ENCODE data around the gene KPNA3. TPM values are rescaled to one million over a fixed set of nuclear protein-coding genes. Genes with fewer than 3 reads are reported as not detected.
A peak's percentile ranks its signal among the peaks of the same experiment; 100 is the strongest.

Gene KPNA3, protein sequence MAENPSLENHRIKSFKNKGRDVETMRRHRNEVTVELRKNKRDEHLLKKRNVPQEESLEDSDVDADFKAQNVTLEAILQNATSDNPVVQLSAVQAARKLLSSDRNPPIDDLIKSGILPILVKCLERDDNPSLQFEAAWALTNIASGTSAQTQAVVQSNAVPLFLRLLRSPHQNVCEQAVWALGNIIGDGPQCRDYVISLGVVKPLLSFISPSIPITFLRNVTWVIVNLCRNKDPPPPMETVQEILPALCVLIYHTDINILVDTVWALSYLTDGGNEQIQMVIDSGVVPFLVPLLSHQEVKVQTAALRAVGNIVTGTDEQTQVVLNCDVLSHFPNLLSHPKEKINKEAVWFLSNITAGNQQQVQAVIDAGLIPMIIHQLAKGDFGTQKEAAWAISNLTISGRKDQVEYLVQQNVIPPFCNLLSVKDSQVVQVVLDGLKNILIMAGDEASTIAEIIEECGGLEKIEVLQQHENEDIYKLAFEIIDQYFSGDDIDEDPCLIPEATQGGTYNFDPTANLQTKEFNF
- total RNA-seq, result 27.5 and 37.0 TPM in 2 replicates
- polyA plus RNA-seq, result 68.3 and 73.8 TPM in 2 replicates
- 40.6 and 44.9 TPM in 2 replicates for polyA plus RNA-seq (2012)
- polyA minus RNA-seq (ENCODE audit: low replicate concordance), result 24.5 and 36.5 TPM in 2 replicates

- H3K36me3 ChIP-seq (ENCODE audit: control insufficient read depth, insufficient read depth, low read length), result no peaks in the 10 kb centered on the region
- H4K20me1 ChIP-seq (ENCODE audit: control insufficient read depth, extremely low read depth, insufficient read depth, low read length), result no peaks in the 10 kb centered on the region
- H3K79me2 ChIP-seq (ENCODE audit: control insufficient read depth, insufficient read depth, low read length), result peaks cover 42% of the 10 kb centered on the region
- peak within 1 kb of the TSS; percentile 94 for H2AFZ ChIP-seq (ENCODE audit: low read length)
- H3K27me3 ChIP-seq (ENCODE audit: control insufficient read depth, insufficient read depth, low read length), result no peaks in the 10 kb centered on the region
- TF ChIP-seq, protein P1, sequence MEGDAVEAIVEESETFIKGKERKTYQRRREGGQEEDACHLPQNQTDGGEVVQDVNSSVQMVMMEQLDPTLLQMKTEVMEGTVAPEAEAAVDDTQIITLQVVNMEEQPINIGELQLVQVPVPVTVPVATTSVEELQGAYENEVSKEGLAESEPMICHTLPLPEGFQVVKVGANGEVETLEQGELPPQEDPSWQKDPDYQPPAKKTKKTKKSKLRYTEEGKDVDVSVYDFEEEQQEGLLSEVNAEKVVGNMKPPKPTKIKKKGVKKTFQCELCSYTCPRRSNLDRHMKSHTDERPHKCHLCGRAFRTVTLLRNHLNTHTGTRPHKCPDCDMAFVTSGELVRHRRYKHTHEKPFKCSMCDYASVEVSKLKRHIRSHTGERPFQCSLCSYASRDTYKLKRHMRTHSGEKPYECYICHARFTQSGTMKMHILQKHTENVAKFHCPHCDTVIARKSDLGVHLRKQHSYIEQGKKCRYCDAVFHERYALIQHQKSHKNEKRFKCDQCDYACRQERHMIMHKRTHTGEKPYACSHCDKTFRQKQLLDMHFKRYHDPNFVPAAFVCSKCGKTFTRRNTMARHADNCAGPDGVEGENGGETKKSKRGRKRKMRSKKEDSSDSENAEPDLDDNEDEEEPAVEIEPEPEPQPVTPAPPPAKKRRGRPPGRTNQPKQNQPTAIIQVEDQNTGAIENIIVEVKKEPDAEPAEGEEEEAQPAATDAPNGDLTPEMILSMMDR (conservative IDR thresholded peaks at IDR 0.05 in 1 of 2, IDR thresholded peaks at IDR 0.05 in 1 of 2; ENCODE audit: low read depth in 1 of 2, low read length in 2 of 2), result no peak
- TF ChIP-seq EZH2 (IDR thresholded peaks at IDR 0.05; ENCODE audit: low read length, missing control alignments), result no peak
- DNase-seq (ENCODE audit: low read depth in 2 of 2), result peak; percentile 96 to 97
- peak within 1 kb of the TSS; percentile 89 for H3K4me2 ChIP-seq (ENCODE audit: extremely low read depth, insufficient read depth, low read length)
- peak within 1 kb of the TSS; percentile 92 for H3K9ac ChIP-seq (ENCODE audit: insufficient read depth, low read length)
- H3K9me3 ChIP-seq (ENCODE audit: control insufficient read depth, insufficient read depth, low read depth, low read length), result no peaks in the 10 kb centered on the region
- H3K4me3 ChIP-seq (replicated peaks in 1 of 4; ENCODE audit: control extremely low read depth in 1 of 4, insufficient read depth in 1 of 4, low read depth in 3 of 4, low read length in 4 of 4), result peak within 1 kb of the TSS; percentile 47 to 98 (median 78)
- peak within 1 kb of the TSS; percentile 88 for H3K27ac ChIP-seq (ENCODE audit: insufficient read depth, low read length)
- H3K4me1 ChIP-seq (ENCODE audit: control insufficient read depth, extremely low read depth, insufficient read depth, low read length), result peaks cover 4% of the 10 kb centered on the region
Measured at GRCh38 chr13:49792550-49793324, at the start of gene KPNA3. KPNA3 (minus strand) TSS chr13:49792682; CDS start chr13:49792506, 176 bp downstream.

DNA sequence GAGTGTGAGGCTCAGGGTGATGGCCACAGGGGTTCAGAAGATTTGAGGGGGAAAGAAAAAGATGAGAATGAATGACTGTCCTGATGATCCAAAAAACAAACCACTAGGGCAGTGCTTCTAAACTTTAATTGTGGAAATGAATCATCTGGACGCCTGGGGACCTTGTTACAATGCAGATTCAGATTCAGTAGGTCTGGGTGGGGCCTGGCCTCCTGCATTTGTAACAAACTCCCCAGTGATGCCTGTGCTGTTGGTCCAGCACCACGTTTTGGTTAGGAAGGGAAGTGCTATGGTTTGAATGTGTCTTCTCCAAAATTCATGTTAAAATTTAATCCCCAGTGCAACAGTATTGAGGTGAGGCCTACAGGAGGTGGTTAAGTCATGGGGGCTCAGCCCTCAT lies 49.5 kb upstream of the KPNA3 start:
- no peaks in the 10 kb centered on the region for H3K9me3 ChIP-seq (ENCODE audit: control insufficient read depth, insufficient read depth, low read depth, low read length)
- H3K27ac ChIP-seq (ENCODE audit: insufficient read depth, low read length), result no peak overlapping the region
- DNase-seq (ENCODE audit: low read depth in 2 of 2), result no peak
- no peak overlapping the region for H3K4me2 ChIP-seq (ENCODE audit: extremely low read depth, insufficient read depth, low read length)
- no peaks in the 10 kb centered on the region for H3K36me3 ChIP-seq (ENCODE audit: control insufficient read depth, insufficient read depth, low read length)
- no peaks in the 10 kb centered on the region for H4K20me1 ChIP-seq (ENCODE audit: control insufficient read depth, extremely low read depth, insufficient read depth, low read length)
- H3K4me3 ChIP-seq (replicated peaks in 1 of 4; ENCODE audit: control extremely low read depth in 1 of 4, insufficient read depth in 1 of 4, low read depth in 3 of 4, low read length in 4 of 4), result no peak overlapping the region
- TF ChIP-seq, protein P1 (conservative IDR thresholded peaks at IDR 0.05 in 1 of 2, IDR thresholded peaks at IDR 0.05 in 1 of 2; ENCODE audit: low read depth in 1 of 2, low read length in 2 of 2), result no peak
- TF ChIP-seq EZH2 (IDR thresholded peaks at IDR 0.05; ENCODE audit: low read length, missing control alignments), result no peak
- H3K9ac ChIP-seq (ENCODE audit: insufficient read depth, low read length), result no peak overlapping the region
- no peaks in the 10 kb centered on the region for H3K27me3 ChIP-seq (ENCODE audit: control insufficient read depth, insufficient read depth, low read length)
- H2AFZ ChIP-seq (ENCODE audit: low read length), result no peak overlapping the region
- H3K4me1 ChIP-seq (ENCODE audit: control insufficient read depth, extremely low read depth, insufficient read depth, low read length), result no peaks in the 10 kb centered on the region
- H3K79me2 ChIP-seq (ENCODE audit: control insufficient read depth, insufficient read depth, low read length), result no peaks in the 10 kb centered on the region

GRCh38 chr13:49840675-49841074 lies 48.2 kb upstream of the KPNA3 start:
- Histone ChIP-seq H3K27ac (ENCODE audit: insufficient read depth, low read length) (no peak overlapping the region), H3K9me3 (ENCODE audit: control insufficient read depth, insufficient read depth, low read depth, low read length) (no peaks in the 10 kb centered on the region), H3K4me1 (ENCODE audit: control insufficient read depth, extremely low read depth, insufficient read depth, low read length) (no peaks in the 10 kb centered on the region), H3K4me3 (replicated peaks in 1 of 4; ENCODE audit: control extremely low read depth in 1 of 4, insufficient read depth in 1 of 4, low read depth in 3 of 4, low read length in 4 of 4) (no peak overlapping the region), H3K4me2 (ENCODE audit: extremely low read depth, insufficient read depth, low read length) (no peak overlapping the region), H3K79me2 (ENCODE audit: control insufficient read depth, insufficient read depth, low read length) (no peaks in the 10 kb centered on the region), H3K27me3 (ENCODE audit: control insufficient read depth, insufficient read depth, low read length) (no peaks in the 10 kb centered on the region), H2AFZ (ENCODE audit: low read length) (no peak overlapping the region), H4K20me1 (ENCODE audit: control insufficient read depth, extremely low read depth, insufficient read depth, low read length) (no peaks in the 10 kb centered on the region), H3K36me3 (ENCODE audit: control insufficient read depth, insufficient read depth, low read length) (no peaks in the 10 kb centered on the region), H3K9ac (ENCODE audit: insufficient read depth, low read length) (no peak overlapping the region)
- DNase-seq (ENCODE audit: low read depth in 2 of 2), result no peak
- TF ChIP-seq, protein P1 (conservative IDR thresholded peaks at IDR 0.05 in 1 of 2, IDR thresholded peaks at IDR 0.05 in 1 of 2; ENCODE audit: low read depth in 1 of 2, low read length in 2 of 2), result no peak
- no peak for TF ChIP-seq EZH2 (IDR thresholded peaks at IDR 0.05; ENCODE audit: low read length, missing control alignments)
